HG03521 (cell line): ENCODE measurements around the gene DAO.

Experiments used
- ATAC-seq: cut with Tn5 transposase; IDR thresholded peaks from one replicate; pipeline ENCODE4 v1.9.1; 2021; ENCODE audit warnings: mild to moderate bottlenecking, moderate library complexity; ENCODE audit not compliant: unreplicated experiment

DAO gene

GRCh38 chr12:108875280-108875679 lies 4.6 kb upstream of the DAO start:
- ATAC-seq: no peak

GRCh38 chr12:108875682-108876361 lies 4.1 kb upstream of the DAO start:
- ATAC-seq: no peak

GRCh38 chr12:108876550-108876949 lies 3.3 kb upstream of the DAO start:
- ATAC-seq: no peak

GRCh38 chr12:108881953-108882352 lies 2.1 kb downstream of the DAO start:
- ATAC-seq: no peak

GRCh38 chr12:108884116-108885012 lies 4.5 kb downstream of the DAO start:
- no peak for ATAC-seq

- no peak for ATAC-seq
Observed at GRCh38 chr12:108886873-108887629, 7.2 kb downstream of the DAO start.

GRCh38 chr12:108888031-108888430 lies 8.1 kb downstream of the DAO start:
- no peak for ATAC-seq

- ATAC-seq: no peak
Observed at GRCh38 chr12:108890208-108890607, 10.3 kb downstream of the DAO start.

GRCh38 chr12:108895220-108895802 lies 15.4 kb downstream of the DAO start:
- ATAC-seq: no peak

- ATAC-seq: no peak
Observed at GRCh38 chr12:108896336-108896735, 16.4 kb downstream of the DAO start.

- no peak for ATAC-seq
Observed at GRCh38 chr12:108896817-108897216, 16.9 kb downstream of the DAO start.

- no peak for ATAC-seq
Observed at GRCh38 chr12:108899145-108899544, 19.3 kb downstream of the DAO start.

- no peak for ATAC-seq
Observed at GRCh38 chr12:108905725-108906124, 25.8 kb downstream of the DAO start.

GRCh38 chr12:108906971-108907370 lies 27.1 kb downstream of the DAO start:
- ATAC-seq: no peak

- ATAC-seq: no peak
Observed at GRCh38 chr12:108907839-108908351, 28.0 kb downstream of the DAO start.

- no peak for ATAC-seq
Observed at GRCh38 chr12:108910336-108910735, 30.4 kb downstream of the DAO start.

- no peak for ATAC-seq
Observed at GRCh38 chr12:108911915-108912314, 32.0 kb downstream of the DAO start.

- ATAC-seq: no peak
Observed at GRCh38 chr12:108912361-108912760, 32.5 kb downstream of the DAO start.

- no peak for ATAC-seq
Observed at GRCh38 chr12:108914121-108914531, 34.2 kb downstream of the DAO start.

- ATAC-seq: no peak
Observed at GRCh38 chr12:108915632-108916133, 35.8 kb downstream of the DAO start.

- ATAC-seq: no peak
Observed at GRCh38 chr12:108916336-108916735, 36.4 kb downstream of the DAO start.
